GM18507 (cell line): Measurements from ENCODE around the gene TRPM4.
"Not testable (repeated sequence)": the region's sequence is repeated elsewhere in the genome, so short reads cannot be mapped to it uniquely, and the experiment has no call there.

Experiments
- DNase-seq: peaks from one replicate; pipeline ENCODE4 v3.0.0; 2011; ENCODE audit warnings: low read depth; ENCODE audit not compliant: insufficient read length; ENCODE audit errors: extremely low spot score
- FAIRE-seq: peaks from 2 replicates; lab custom pipeline; 2011; peaks lifted over from hg19 to GRCh38; lab: Jason Lieb, UNC

Gene TRPM4

GRCh38 chr19:49125025-49125731 is 32.4 kb upstream of the TRPM4 start:
- FAIRE-seq (no peak), DNase-seq (no peak)

GRCh38 chr19:49126575-49126974 is 31.0 kb upstream of the TRPM4 start:
- FAIRE-seq (no peak), DNase-seq (no peak)

- not testable (repeated sequence) for DNase-seq, FAIRE-seq
These were observed 30.4 kb upstream of the TRPM4 start for GRCh38 chr19:49127225-49127624.

GRCh38 chr19:49127674-49128544 is 29.7 kb upstream of the TRPM4 start:
- FAIRE-seq (peak; percentile 90), DNase-seq (peak; percentile 96)

GRCh38 chr19:49128545-49129237 is 28.9 kb upstream of the TRPM4 start:
- FAIRE-seq (no peak), DNase-seq (no peak)

GRCh38 chr19:49129238-49129583 is 28.4 kb upstream of the TRPM4 start:
- FAIRE-seq, result no peak

GRCh38 chr19:49130325-49130724 is 27.3 kb upstream of the TRPM4 start:
- DNase-seq (no peak), FAIRE-seq (no peak)

More at GRCh38 chr19:49129238-49129583, 28.4 kb upstream of the TRPM4 start:
- DNase-seq, result no peak

GRCh38 chr19:49132974-49133609 is 24.5 kb upstream of the TRPM4 start:
- no peak for FAIRE-seq
- DNase-seq, result no peak

GRCh38 chr19:49133621-49134454 is 23.8 kb upstream of the TRPM4 start:
- FAIRE-seq, result no peak
- DNase-seq, result no peak

- no peak for FAIRE-seq
- DNase-seq, result no peak
These were observed 21.9 kb upstream of the TRPM4 start for GRCh38 chr19:49135686-49136085.

- DNase-seq (no peak), FAIRE-seq (no peak)
These were observed 20.8 kb upstream of the TRPM4 start for GRCh38 chr19:49136771-49137171.

- no peak for FAIRE-seq
These were observed 16.6 kb upstream of the TRPM4 start for GRCh38 chr19:49140951-49141350.

GRCh38 chr19:49141352-49141751 is 16.2 kb upstream of the TRPM4 start:
- FAIRE-seq, result no peak
- DNase-seq, result no peak

More at GRCh38 chr19:49140951-49141350, 16.6 kb upstream of the TRPM4 start:
- DNase-seq, result no peak

GRCh38 chr19:49142866-49143335 is 14.7 kb upstream of the TRPM4 start:
- DNase-seq, result no peak
- no peak for FAIRE-seq

GRCh38 chr19:49145573-49146407 is 11.8 kb upstream of the TRPM4 start:
- DNase-seq (peak; percentile 67), FAIRE-seq (no peak)

GRCh38 chr19:49146408-49146770 is 11.2 kb upstream of the TRPM4 start:
- not testable (repeated sequence) for DNase-seq, FAIRE-seq

- DNase-seq (no peak), FAIRE-seq (no peak)
These were observed 9.4 kb upstream of the TRPM4 start for GRCh38 chr19:49148044-49148682.
